ENCODE results near the gene LRMDA. TPM values are rescaled to one million over a fixed set of nuclear protein-coding genes. Genes with fewer than 3 reads are reported as not detected.

The LRMDA gene
- total and polyA plus RNA-seq, 2 of the 8 experiments (the other 6 are each of a cell fraction or from before 2014, with no cell fraction given) = 0.86 to 2.8 TPM

DNA sequence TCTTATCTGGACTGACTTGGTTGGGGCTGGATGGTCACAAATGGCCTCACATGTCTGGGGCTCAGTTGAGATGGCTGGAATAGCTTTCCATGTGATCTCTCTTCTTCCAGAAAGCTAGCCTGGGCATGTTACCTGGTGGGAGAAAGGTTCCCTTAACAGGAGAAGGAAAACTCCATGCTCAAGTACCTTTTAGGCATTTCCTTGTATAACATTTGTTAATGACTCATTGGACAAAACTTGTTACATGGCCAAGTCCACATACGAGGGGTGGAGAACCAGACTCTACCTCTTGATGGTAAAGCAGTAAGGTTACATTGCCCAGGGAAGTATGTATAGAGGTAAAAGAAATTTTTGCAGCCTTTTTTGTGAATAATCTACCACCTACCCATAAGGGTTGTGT lies 826.4 kb downstream of the LRMDA start:
- Histone ChIP-seq H3K79me2 (ENCODE audit: control insufficient read depth in 1 of 2, insufficient read depth in 2 of 2, low read length in 2 of 2) (no peaks in the 10 kb centered on the region), H3K27ac (ENCODE audit: low read depth, low read length) (no peak overlapping the region), H4K5ac (ENCODE audit: insufficient read length, low read depth, low read length) (no peak overlapping the region), H3K4me1 (replicated peaks in 1 of 4; ENCODE audit: control insufficient read depth in 3 of 4, insufficient read depth in 4 of 4, low read length in 3 of 4) (no peaks in the 10 kb centered on the region), H2BK20ac (ENCODE audit: low read length) (no peak overlapping the region), H2BK12ac (ENCODE audit: low read depth, low read length) (no peak overlapping the region), H3K18ac (ENCODE audit: extremely low read depth, low read length) (no peak overlapping the region), H3K9me3 (ENCODE audit: insufficient read depth in 2 of 2, low read depth in 1 of 2, low read length in 1 of 2) (peaks cover 0 to 3% of the 10 kb centered on the region in 2 experiments; a peak in 1 of 4 replicates), H2AK5ac (ENCODE audit: low read depth, low read length) (no peak overlapping the region), H3K36me3 (ENCODE audit: control insufficient read depth in 2 of 4, insufficient read depth in 4 of 4, low read length in 3 of 4) (no peaks in the 10 kb centered on the region), H4K8ac (ENCODE audit: extremely low read depth, insufficient read depth, low read length) (no peak overlapping the region), H3K23ac (ENCODE audit: insufficient read length) (no peak overlapping the region), H3K9ac (replicated peaks in 1 of 4; ENCODE audit: extremely low read depth in 1 of 4, low read depth in 3 of 4, low read length in 3 of 4) (no peak overlapping the region), H2BK15ac (ENCODE audit: low read length) (no peak overlapping the region), H3K27me3 (replicated peaks in 1 of 4; ENCODE audit: control insufficient read depth in 3 of 4, extremely low read depth in 1 of 4, insufficient read depth in 3 of 4, low read length in 3 of 4) (no peaks in the 10 kb centered on the region), H3K56ac (replicated peaks; ENCODE audit: insufficient read length, low read depth, low read length) (no peak overlapping the region), H3K14ac (ENCODE audit: insufficient read length) (no peak overlapping the region), H3K4ac (replicated peaks; ENCODE audit: insufficient read length, low read depth, low read length) (no peak overlapping the region), H3K4me3 (ENCODE audit: extremely low read depth in 1 of 4, insufficient read depth in 2 of 4, low read depth in 3 of 4, low read length in 4 of 4) (no peak overlapping the region), H2BK5ac (ENCODE audit: low read depth, low read length) (no peak overlapping the region), H2AFZ (ENCODE audit: low read length) (no peak overlapping the region), H4K20me1 (replicated peaks in 1 of 2; ENCODE audit: control insufficient read depth in 1 of 2, insufficient read depth in 2 of 2, low read length in 2 of 2) (no peaks in the 10 kb centered on the region), H3K23me2 (ENCODE audit: low read depth, low read length) (no peaks in the 10 kb centered on the region), H3K4me2 (ENCODE audit: insufficient read depth in 1 of 2, low read depth in 2 of 2, low read length in 2 of 2) (no peak overlapping the region), H2BK120ac (replicated peaks; ENCODE audit: low read depth, low read length) (no peak overlapping the region), H3K79me1 (ENCODE audit: low read depth, low read length) (no peaks in the 10 kb centered on the region), H4K91ac (replicated peaks; ENCODE audit: insufficient read length, low read length) (no peak overlapping the region)
- no peak for DNase-seq (ENCODE audit: low read depth in 1 of 2, low spot score in 2 of 2)
- WGBS, 2 experiments (ENCODE audit: extremely low coverage in 1 of 2, insufficient coverage in 1 of 2, insufficient read length in 1 of 2, insufficient replicate concordance in 2 of 2, low coverage in 1 of 2, low lambda C conversion rate in 2 of 2, missing lambda C conversion rate in 1 of 2) = 94% methylated on average over 1 of the region's 1 CpG; no CpG with 5 or more reads in 1 of the 2 experiments
- FAIRE-seq = no peak
- ChIA-PET POLR2A (ENCODE audit: partially characterized antibody) (no interaction called here), CTCF (ENCODE audit: partially characterized antibody) (interaction anchor here (1.1 kb wide), 1 partner anchor 13 kb away, joined by 4 read pairs; no protein-coding TSS in a partner anchor)
